Non-pigmented ciliary epithelial cell (primary cell): ENCODE results near the gene PRSS21.

Experiments
- DNase-seq: peaks from one replicate; pipeline ENCODE4 v3.0.0-alpha.2; 2010; ENCODE audit warnings: low read depth

The PRSS21 gene

DNA sequence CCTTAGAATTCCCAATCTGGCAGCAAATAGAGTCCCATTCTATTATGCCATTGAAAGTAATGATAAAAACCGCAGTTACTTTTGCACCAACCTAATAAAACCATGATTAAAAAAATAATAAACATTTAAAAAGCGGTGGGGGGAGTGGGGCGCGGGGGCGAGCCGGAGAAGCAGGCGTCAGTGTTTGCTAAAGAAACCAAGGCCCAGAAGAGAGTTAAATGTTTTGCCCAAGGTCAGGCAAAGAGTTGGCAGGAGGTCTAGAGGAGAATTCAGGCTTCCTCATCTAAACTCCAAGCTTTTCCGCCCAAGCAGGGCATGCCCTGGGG lies 50.6 kb downstream of the PRSS21 start:
- DNase-seq: no peak

DNA sequence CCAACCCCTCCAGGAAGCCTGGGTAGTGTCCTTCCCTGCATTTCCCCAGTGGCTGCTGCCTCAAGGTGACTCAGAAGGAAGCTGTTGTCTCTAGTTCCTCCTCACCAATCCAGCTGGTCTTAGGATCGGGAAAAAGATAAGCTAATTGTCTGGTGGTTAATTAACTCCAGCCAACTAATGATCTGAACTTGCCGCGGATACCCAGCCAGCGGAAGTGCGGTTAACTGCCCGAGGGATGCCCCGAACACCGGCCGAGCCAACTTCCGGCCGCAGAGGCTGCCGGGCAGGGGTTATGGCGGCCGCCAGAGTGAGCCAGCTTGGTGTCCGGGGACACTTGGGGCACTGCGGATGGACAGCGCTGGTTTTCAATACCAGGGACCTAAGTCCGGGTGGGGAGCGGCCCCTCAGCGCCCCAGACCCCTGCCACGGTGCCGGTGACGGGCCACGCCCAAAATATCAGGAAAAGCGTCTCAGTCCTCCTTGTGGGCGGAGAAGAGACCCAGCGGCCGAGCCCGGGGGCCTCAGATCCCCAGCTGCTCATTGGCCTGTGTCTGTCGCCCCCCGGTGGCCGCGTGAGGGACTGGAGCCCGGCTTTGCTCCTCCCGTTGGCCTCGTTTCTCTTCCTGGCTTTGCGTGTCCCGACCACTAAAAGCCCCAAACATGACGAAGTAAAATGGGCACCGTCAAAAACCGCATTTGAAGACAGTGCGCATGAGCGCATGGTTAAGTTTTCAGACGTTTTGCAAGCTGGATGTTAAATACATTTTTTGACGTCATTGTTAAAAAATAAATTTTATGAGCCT lies 51.2 kb downstream of the PRSS21 start:
- DNase-seq: peak; percentile 72
